SK-N-SH treated with all-trans-retinoic acid at 6 μM for 48 hours (cell line): ENCODE results near the gene ALX4.

Experiments used
- BACH2 ChIP-seq: fragments of 250-450 bp; sonication (Bioruptor Pico); IDR thresholded peaks from 2 replicates; pipeline ENCODE4 v1.9.0; 2021; ENCODE audit warnings: mild to moderate bottlenecking, borderline replicate concordance
- CSDC2 ChIP-seq: fragments of 250-450 bp; sonication (Bioruptor Pico); IDR thresholded peaks from 2 replicates; pipeline ENCODE4 v1.5.0; 2020; ENCODE audit warnings: mild to moderate bottlenecking, moderate library complexity
- TOX ChIP-seq: fragments of 250-450 bp; sonication (Bioruptor Pico); IDR thresholded peaks from 2 replicates; pipeline ENCODE4 v1.8.0; 2021; ENCODE audit warnings: mild to moderate bottlenecking, moderate library complexity, borderline replicate concordance
- ZC3H10 ChIP-seq: fragments of 250-450 bp; sonication (Bioruptor Pico); IDR thresholded peaks from 2 replicates; pipeline ENCODE4 v1.5.1; 2021; ENCODE audit warnings: mild to moderate bottlenecking, moderate library complexity
- TF ChIP-seq, protein P1 (sequence below): fragments of 250-450 bp; sonication (Bioruptor Pico); IDR thresholded peaks from 2 replicates; pipeline ENCODE4 v1.8.0; 2021; ENCODE audit warnings: low read depth, mild to moderate bottlenecking, moderate library complexity, borderline replicate concordance
- TF ChIP-seq, protein P2 (sequence below): fragments of 250-450 bp; sonication (Bioruptor Pico); IDR thresholded peaks from 2 replicates; pipeline ENCODE4 v1.5.1; 2021; ENCODE audit warnings: mild to moderate bottlenecking, moderate library complexity

DNA sequence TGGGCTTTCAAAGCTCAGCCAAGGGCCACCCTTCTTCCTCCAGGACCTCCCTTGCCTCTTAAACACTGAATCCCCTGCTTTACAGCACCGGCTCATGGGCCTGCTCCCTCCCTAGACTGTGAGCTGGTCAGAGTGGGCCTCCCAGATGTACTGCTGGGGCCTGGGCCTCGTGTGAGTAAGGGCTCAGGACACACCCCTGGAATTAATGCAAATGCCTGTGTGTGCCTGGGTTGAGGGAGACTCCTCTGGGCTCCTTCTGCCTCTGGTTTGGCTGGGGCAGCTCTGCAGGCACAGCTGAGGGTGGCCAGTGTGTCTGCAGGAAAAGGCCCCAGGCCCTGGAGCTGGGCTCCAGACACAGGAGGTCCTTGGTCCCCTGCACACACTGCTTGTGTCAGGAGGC, 24.2 kb downstream of the ALX4 start:
- TF ChIP-seq CSDC2 (CRISPR knock-in tag), result no peak
- TF ChIP-seq, protein P1, sequence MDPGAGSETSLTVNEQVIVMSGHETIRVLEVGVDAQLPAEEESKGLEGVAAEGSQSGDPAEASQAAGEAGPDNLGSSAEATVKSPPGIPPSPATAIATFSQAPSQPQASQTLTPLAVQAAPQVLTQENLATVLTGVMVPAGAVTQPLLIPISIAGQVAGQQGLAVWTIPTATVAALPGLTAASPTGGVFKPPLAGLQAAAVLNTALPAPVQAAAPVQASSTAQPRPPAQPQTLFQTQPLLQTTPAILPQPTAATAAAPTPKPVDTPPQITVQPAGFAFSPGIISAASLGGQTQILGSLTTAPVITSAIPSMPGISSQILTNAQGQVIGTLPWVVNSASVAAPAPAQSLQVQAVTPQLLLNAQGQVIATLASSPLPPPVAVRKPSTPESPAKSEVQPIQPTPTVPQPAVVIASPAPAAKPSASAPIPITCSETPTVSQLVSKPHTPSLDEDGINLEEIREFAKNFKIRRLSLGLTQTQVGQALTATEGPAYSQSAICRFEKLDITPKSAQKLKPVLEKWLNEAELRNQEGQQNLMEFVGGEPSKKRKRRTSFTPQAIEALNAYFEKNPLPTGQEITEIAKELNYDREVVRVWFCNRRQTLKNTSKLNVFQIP (CRISPR knock-in tag), result no peak
- no peak for TF ChIP-seq ZC3H10 (CRISPR knock-in tag)
- no peak for TF ChIP-seq BACH2 (CRISPR knock-in tag)
- TF ChIP-seq, protein P2, sequence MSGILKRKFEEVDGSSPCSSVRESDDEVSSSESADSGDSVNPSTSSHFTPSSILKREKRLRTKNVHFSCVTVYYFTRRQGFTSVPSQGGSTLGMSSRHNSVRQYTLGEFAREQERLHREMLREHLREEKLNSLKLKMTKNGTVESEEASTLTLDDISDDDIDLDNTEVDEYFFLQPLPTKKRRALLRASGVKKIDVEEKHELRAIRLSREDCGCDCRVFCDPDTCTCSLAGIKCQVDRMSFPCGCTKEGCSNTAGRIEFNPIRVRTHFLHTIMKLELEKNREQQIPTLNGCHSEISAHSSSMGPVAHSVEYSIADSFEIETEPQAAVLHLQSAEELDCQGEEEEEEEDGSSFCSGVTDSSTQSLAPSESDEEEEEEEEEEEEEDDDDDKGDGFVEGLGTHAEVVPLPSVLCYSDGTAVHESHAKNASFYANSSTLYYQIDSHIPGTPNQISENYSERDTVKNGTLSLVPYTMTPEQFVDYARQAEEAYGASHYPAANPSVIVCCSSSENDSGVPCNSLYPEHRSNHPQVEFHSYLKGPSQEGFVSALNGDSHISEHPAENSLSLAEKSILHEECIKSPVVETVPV (CRISPR knock-in tag), result no peak
- TF ChIP-seq TOX (CRISPR knock-in tag), result no peak
